PFSK-1 (cell line): ENCODE results near the gene ITGBL1.

Source experiments
- POLR2AphosphoS5 ChIP-seq: IDR thresholded peaks from 2 replicates; pipeline ENCODE4 v1.6.1; 2012; ENCODE audit warnings: low read depth, mild to moderate bottlenecking, control low read depth, low read length, moderate library complexity
- TAF1 ChIP-seq: IDR thresholded peaks from 2 replicates; pipeline ENCODE4 v1.6.1; 2012; ENCODE audit warnings: low read length, control low read depth, borderline replicate concordance; ENCODE audit not compliant: insufficient read depth
- TF ChIP-seq, protein P1 (sequence below), 2 experiments: IDR thresholded peaks; 2 replicates each; pipeline versions ENCODE4 v1.6.1 to v1.8.0; 2011 to 2012; ENCODE audit warnings: low read depth in 2 of 2, low read length in 2 of 2, control low read depth in 1 of 2, inconsistent platforms in 1 of 2, mild to moderate bottlenecking in 1 of 2, moderate library complexity in 1 of 2; ENCODE audit not compliant: insufficient read depth in 1 of 2

DNA sequence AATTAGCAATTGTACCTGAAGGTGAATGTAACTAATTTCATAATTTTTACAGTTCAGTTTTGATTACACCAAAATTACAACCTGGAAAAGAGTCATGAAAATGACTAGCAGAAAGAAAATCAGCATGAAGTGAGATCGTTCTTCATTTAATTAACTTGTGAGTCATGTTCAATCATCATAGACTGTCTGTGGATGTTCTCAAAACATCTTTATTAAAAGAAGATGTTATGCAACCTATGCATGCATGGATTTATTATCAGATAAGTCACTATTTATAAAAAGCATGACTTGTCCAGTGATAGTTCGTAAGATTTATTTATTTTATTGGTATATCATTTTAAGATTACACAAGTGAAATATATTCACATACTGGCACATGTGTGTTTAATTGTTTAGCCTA lies 245.9 kb downstream of the ITGBL1 start:
- no peak for TF ChIP-seq POLR2AphosphoS5
- TF ChIP-seq TAF1: no peak
- TF ChIP-seq, protein P1, sequence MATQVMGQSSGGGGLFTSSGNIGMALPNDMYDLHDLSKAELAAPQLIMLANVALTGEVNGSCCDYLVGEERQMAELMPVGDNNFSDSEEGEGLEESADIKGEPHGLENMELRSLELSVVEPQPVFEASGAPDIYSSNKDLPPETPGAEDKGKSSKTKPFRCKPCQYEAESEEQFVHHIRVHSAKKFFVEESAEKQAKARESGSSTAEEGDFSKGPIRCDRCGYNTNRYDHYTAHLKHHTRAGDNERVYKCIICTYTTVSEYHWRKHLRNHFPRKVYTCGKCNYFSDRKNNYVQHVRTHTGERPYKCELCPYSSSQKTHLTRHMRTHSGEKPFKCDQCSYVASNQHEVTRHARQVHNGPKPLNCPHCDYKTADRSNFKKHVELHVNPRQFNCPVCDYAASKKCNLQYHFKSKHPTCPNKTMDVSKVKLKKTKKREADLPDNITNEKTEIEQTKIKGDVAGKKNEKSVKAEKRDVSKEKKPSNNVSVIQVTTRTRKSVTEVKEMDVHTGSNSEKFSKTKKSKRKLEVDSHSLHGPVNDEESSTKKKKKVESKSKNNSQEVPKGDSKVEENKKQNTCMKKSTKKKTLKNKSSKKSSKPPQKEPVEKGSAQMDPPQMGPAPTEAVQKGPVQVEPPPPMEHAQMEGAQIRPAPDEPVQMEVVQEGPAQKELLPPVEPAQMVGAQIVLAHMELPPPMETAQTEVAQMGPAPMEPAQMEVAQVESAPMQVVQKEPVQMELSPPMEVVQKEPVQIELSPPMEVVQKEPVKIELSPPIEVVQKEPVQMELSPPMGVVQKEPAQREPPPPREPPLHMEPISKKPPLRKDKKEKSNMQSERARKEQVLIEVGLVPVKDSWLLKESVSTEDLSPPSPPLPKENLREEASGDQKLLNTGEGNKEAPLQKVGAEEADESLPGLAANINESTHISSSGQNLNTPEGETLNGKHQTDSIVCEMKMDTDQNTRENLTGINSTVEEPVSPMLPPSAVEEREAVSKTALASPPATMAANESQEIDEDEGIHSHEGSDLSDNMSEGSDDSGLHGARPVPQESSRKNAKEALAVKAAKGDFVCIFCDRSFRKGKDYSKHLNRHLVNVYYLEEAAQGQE (IDR thresholded peaks at IDR 0.05; ENCODE audit: insufficient read depth in 1 of 2, low read depth in 2 of 2, low read length in 2 of 2): no peak
